ENCODE measurements around the gene PTPRM.

GRCh38 chr18:8375249-8375648 lies 808.1 kb downstream of the PTPRM start:
- TF ChIP-seq CTCF (optimal IDR thresholded peaks at IDR 0.05 in 1 of 3, IDR thresholded peaks at IDR 0.05 in 1 of 3, conservative IDR thresholded peaks at IDR 0.05 in 1 of 3; ENCODE audit: extremely low read depth in 1 of 3, insufficient read depth in 2 of 3, low read length in 3 of 3) (no peak), EZH2 (IDR thresholded peaks at IDR 0.05; ENCODE audit: low read length) (no peak)
